Right kidney (tissue), 1 donor: Measurements from ENCODE around the gene ADRA2B.

ENCODE experiments used
- DNase-seq: peaks from one replicate; pipeline ENCODE4 v3.0.0-alpha.2; 2016

ADRA2B gene

GRCh38 chr2:96137321-96138178 is 21.2 kb upstream of the ADRA2B start:
- DNase-seq = no peak

GRCh38 chr2:96136129-96136720 is 19.9 kb upstream of the ADRA2B start:
- DNase-seq = no peak

GRCh38 chr2:96135621-96136020 is 19.2 kb upstream of the ADRA2B start:
- DNase-seq = no peak

GRCh38 chr2:96135171-96135570 is 18.8 kb upstream of the ADRA2B start:
- no peak for DNase-seq

GRCh38 chr2:96134421-96134820 is 18.1 kb upstream of the ADRA2B start:
- no peak for DNase-seq

GRCh38 chr2:96131813-96132745 is 15.7 kb upstream of the ADRA2B start:
- no peak for DNase-seq

- DNase-seq = no peak
Observed at GRCh38 chr2:96131152-96131812, 14.9 kb upstream of the ADRA2B start.

- DNase-seq = no peak
Observed at GRCh38 chr2:96130483-96130882, 14.1 kb upstream of the ADRA2B start.

GRCh38 chr2:96129528-96130120 is 13.3 kb upstream of the ADRA2B start:
- DNase-seq = no peak

- no peak for DNase-seq
Observed at GRCh38 chr2:96128456-96128855, 12.1 kb upstream of the ADRA2B start.

GRCh38 chr2:96124406-96125265 is 8.3 kb upstream of the ADRA2B start:
- DNase-seq = no peak

GRCh38 chr2:96123936-96124335 is 7.6 kb upstream of the ADRA2B start:
- DNase-seq = no peak

- DNase-seq = no peak
Observed at GRCh38 chr2:96123290-96123689, 6.9 kb upstream of the ADRA2B start.

- DNase-seq = no peak
Observed at GRCh38 chr2:96122391-96122790, 6.0 kb upstream of the ADRA2B start.

- DNase-seq = no peak
Observed at GRCh38 chr2:96121414-96121813, 5.0 kb upstream of the ADRA2B start.

GRCh38 chr2:96120991-96121390 is 4.6 kb upstream of the ADRA2B start:
- DNase-seq = no peak

- no peak for DNase-seq
Observed at GRCh38 chr2:96120091-96120720, 3.8 kb upstream of the ADRA2B start.

GRCh38 chr2:96119389-96119751 is 3.0 kb upstream of the ADRA2B start:
- DNase-seq = no peak

GRCh38 chr2:96118698-96119388 is 2.5 kb upstream of the ADRA2B start:
- no peak for DNase-seq
